NCI-H2081 (cell line): ENCODE measurements around the gene SOHLH2.

Experiments
- DNase-seq, 2 experiments: peaks; one replicate each; lab custom pipeline; 2025; lab: John Stamatoyannopoulos, UW

The SOHLH2 gene, protein sequence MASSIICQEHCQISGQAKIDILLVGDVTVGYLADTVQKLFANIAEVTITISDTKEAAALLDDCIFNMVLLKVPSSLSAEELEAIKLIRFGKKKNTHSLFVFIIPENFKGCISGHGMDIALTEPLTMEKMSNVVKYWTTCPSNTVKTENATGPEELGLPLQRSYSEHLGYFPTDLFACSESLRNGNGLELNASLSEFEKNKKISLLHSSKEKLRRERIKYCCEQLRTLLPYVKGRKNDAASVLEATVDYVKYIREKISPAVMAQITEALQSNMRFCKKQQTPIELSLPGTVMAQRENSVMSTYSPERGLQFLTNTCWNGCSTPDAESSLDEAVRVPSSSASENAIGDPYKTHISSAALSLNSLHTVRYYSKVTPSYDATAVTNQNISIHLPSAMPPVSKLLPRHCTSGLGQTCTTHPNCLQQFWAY

DNA sequence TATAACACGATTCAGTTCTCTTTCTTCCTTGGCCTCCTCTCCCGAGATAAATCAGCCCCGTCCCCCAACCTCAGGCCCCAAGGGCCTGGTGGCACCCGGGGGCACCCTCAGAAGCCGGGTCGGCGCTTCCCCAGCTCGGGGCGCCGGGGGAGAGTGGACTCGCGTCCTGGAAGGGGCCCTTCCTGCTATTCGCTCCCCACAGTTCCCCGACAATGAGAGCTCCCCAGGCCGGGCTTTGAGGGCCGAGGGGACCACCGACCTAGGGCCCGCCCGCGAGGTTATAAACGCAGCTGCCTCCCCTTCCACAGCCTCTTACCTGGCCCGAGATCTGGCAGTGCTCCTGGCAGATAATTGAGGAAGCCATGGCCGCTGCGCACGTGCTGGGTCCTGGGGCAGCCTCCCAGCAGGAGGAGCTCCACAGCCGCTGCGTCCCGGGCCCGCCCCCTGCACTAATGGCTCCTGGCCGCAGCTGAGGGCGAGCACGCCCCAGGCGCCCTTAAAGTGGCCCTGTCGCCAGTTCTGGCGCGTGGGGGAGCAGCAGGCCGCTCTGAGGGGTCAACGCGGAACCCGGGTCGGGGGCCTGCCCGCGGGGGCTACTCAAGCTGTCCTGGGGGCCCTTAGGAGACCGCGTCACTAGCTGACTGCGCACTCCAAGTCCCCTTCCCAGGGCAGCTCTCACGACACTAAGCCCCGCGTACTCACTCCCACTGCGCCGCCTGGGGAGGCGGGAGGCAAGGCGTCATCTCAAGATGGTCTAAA lies at the start of gene SOHLH2:
SOHLH2 (minus strand) TSS at position 394 of the 759 bp plus-strand sequence; CDS start at position 364, 30 bp downstream.
- DNase-seq = no peak

DNA sequence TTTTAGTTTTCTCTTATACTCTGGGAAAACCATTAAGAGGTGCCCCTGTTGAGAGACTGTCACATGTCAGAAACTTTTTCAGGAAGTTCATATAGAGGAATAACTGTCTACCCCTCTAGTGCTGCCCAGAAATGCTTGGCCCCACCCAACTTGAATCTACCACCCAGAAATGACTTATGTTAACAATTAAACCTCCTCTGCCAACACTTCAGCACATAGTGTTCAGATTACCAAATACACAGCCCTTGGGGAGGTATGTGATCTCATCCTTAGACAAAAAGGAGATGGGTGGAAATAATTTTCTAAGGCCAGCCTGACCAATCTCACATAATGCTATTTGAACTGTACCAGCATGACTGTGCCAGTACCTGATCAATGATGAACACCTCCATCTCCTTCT lies 47.6 kb upstream of the SOHLH2 start:
- no peak for DNase-seq

DNA sequence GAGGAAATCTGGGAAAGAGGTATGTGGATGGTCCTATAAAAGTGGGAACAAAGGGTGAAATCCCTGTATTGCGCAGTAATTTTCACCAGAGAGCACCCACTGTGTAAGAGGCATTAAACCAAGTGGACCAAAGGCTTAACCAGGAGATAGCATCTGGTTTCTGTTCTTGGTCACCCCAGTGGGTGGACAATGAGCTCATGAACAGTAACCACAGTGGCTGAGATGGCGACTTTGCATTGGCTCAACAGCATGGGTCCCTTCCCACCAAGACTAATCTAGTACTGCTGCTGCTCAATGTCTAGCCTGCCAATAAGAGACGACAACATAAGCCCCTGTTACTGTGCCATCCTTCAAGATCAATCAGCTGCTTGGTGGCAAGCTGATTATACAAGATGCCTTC lies 46.7 kb upstream of the SOHLH2 start:
- no peak for DNase-seq

DNA sequence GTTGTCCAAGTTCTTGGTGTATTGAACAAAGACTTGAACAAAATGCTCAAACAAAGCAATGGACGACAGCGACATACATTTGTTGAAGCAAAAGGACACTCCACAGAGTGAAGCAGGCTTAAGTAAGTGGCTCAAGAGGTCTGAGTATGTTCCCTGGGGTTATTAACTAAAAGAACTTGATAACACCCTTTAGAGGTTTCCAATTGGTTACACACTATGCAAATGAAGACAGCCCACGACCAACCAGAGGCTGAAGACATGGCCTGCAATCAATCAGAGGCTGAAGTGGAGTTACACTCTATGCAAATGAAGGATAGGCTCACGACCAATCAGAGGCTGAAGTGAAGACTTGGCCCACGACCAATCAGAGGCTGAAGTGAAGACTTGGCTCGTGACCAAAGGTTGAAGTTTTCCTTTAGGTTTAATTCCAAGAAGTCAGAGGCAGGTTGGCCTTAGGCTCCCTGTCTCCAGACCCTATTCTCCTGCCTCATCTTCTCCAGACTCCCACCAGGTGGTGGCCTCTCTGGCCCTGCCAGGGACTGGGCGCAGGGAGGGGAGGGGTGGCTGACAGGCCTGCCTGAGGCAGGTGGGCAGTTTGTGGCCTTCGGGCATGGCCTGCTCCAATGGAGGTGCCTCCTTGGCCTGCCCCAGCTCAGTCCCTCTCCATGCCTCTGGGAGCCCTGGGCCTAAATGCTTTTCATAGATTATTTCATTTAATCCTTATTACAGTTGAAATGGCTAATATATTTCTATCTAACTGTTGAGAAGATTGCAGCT lies 45.2 kb upstream of the SOHLH2 start:
- DNase-seq = no peak

GRCh38 chr13:36258831-36259230 lies 44.5 kb upstream of the SOHLH2 start:
- DNase-seq = no peak

- DNase-seq = no peak
Measured at GRCh38 chr13:36251526-36251925, 37.2 kb upstream of the SOHLH2 start.

- DNase-seq = no peak
Measured at GRCh38 chr13:36251017-36251416, 36.7 kb upstream of the SOHLH2 start.

DNA sequence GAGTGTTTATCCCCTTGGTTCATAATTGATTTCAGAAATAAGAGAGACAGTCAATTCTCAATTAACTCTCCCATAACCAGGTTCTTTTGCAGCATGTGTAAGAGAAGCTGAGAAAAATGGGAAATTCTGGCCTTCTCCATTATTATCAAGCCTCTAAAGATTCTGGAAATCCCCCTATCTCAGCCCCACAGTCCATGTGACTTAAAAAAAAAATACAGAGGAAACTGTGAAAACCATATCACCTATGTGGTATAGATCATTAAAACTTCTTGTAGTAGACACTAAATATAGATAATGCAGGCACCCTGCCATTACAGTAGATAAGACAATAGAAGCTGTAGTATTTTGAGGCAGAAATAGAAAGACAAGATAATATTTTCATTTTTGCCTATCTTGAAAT lies 34.3 kb upstream of the SOHLH2 start:
- DNase-seq = no peak

DNA sequence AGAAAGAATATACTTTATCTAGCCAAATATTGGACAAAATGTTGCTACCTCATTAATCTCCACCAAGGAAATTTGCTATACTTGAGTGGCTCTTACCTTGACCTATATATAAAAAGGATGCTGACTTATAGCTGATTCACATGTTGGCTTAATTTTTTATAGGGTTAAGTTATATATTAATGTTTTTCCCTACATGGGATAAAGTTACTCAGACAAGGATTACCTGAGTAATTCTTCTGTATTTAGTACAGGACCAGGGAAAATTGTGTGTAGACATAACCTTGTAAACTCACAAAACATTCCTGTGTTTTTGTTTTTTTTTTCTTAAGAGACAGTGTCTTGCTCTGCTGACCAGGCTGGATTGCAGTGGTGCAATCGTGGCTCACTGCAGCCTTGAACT lies 30.6 kb upstream of the SOHLH2 start:
- DNase-seq = no peak

DNA sequence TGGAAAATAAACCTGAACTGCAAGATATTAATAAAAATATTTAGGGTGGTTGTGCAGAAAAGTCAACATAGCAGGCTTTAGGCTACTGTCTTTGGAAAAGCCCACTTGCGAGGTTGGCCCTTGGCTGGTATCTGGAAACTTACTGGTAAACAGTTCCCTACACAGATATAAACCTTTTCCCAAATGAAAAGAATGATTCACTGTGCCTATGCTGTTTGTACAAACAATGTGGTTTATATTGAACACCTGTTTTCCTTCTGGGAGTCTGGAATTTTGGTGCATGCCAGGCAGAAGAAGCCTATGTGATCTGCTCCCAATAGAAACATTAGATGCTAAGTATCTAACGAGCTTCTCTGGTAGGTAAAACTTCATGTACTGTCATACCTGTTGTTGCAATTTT lies 29.7 kb upstream of the SOHLH2 start:
- no peak for DNase-seq

- DNase-seq = no peak
Measured at GRCh38 chr13:36242761-36243160, 28.4 kb upstream of the SOHLH2 start.

DNA sequence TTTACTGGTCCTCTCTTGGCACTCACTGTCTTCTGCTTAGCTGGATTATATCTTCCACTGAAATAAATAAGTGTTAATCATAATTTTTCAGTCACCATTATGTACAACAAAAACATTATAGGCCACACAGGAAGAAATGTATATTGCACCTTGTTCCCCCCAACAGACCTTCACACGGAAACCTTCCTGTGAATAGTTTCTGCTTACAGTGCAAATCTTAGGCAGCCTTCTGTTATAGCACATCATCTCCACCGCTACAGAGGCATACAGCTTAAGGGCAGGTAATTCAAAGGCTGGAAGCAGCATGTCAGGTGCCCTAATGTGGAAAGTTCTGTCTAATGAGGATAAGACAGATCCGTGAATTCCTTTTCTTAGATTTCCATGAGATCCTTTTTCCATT lies 16.9 kb upstream of the SOHLH2 start:
- no peak for DNase-seq

- no peak for DNase-seq
Measured at GRCh38 chr13:36224730-36225129, 10.4 kb upstream of the SOHLH2 start.

DNA sequence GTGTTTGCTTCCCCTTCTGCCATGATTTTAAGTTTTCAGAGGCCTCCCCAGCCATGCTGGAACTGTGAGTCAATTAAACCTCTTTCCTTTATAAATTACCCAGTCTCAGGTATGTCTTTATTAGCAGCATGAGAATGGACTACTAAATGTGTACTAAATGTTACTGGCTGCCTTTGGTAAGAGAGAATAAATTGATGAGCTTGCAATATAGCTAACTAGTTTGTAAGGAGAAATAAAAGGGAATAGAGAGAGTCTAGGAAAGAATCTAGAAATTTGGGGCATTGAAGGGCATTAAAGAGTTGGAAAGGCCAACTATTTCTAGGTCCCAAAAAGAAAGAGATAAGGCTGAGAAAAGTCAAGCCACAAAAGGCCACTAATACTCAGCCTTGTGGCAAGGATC lies 5.5 kb upstream of the SOHLH2 start:
- no peak for DNase-seq

DNA sequence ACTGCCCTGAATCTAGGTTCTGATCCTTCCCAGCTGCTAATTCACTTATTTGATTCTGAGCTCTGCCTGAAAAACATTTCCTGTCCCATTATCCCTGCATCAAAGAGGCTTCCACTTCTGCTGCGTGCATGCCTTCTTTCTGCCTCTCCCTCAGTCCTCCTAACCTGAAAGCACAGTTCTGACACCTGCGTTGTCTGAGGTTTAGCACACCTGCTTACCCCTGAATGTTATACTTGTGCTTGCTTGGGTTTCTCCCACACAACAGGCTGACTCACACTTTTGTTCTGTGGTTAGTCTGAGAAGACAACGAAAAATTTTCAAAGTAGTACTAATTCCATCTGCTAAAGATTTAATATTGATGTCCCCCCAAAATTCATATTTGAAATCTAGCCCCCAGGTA lies 3.1 kb upstream of the SOHLH2 start:
- no peak for DNase-seq

GRCh38 chr13:36212789-36213188 lies 1.6 kb downstream of the SOHLH2 start:
- DNase-seq = peak; percentile 34 to 78

DNA sequence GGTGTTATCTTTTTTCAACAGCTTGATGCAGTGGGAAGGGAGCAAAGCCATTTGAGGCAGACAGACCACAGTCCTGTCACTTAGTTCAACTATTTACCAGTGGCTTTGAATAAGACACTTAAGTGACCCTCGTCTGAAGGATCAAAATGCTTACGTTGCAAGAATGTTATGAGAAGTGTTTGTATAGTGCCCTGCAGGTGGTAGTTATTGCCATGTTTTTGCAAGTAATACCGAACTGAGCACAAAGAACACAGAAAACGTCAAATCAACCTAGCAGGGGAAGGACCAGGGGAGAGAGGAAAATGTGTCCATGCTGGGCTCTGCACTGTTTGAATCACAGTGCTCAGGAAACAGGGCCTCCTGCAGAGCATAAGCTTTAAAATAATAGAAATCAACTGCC lies 2.8 kb downstream of the SOHLH2 start:
- peak in 1 of 2 experiments; percentile 30 for DNase-seq

DNA sequence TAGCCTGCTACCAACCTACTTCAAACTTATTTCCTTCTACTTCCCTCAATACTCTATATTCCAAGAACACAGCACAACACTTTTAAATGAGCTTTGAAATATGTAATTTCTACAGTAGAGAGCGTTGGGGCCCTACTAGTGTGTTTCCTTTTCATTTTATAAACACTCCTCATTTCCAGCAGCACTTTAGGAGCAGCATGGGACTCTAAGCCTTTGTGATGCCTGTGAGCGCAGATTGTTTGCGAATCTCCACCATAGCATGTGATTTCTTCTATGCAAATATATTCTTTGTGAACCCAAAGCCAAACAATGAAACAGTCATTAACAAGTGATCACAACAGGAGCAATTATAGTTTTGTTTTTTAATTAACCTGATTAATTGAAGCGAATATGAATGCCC lies 3.6 kb downstream of the SOHLH2 start:
- DNase-seq = peak in 1 of 2 experiments; percentile 11

GRCh38 chr13:36207672-36208071 lies 6.7 kb downstream of the SOHLH2 start:
- DNase-seq = peak in 1 of 2 experiments; percentile 20

- peak; percentile 85 to 93 for DNase-seq
Measured at GRCh38 chr13:36193151-36193855, 21.1 kb downstream of the SOHLH2 start.

- peak; percentile 46 to 63 for DNase-seq
Measured at GRCh38 chr13:36192166-36192565, 22.2 kb downstream of the SOHLH2 start.

DNA sequence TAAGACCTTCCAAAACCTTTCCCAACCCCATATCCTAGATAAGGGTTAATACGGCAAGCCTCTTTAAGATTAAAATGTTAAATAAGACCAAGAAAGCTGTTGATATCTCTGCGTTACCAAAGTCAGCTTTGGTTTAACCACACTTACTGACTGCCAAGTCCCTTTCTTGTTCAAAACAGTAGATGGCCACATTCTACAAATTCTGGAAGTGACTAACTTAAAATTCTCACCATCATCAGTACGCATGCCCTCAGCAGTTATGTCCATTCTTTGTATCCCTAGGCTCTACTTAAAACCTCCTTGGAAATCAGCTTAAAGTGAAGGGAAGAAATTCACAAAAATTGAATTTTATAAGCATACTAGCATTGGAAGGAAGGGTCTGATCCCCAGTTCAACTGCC lies 23.6 kb downstream of the SOHLH2 start:
- DNase-seq = peak in 1 of 2 experiments; percentile 2
